ENCODE measurements around the gene SPTBN4.

Gene SPTBN4
- long read RNA-seq, result 0 reads

GRCh38 chr19:40466985-40467734 lies at the start of gene SPTBN4:
TSS of gene SPTBN4 (plus strand) at chr19:40467001. CDS start at chr19:40472622, 5,621 bp downstream.
- no peak for DNase-seq (ENCODE audit: low read depth in 1 of 2, low spot score in 1 of 2)
- TF ChIP-seq GABPA (IDR thresholded peaks at IDR 0.05; ENCODE audit: low read depth), result no peak
- no peak for TF ChIP-seq SPI1 (IDR thresholded peaks at IDR 0.05; ENCODE audit: borderline replicate concordance, low read depth)
- TF ChIP-seq POLR2AphosphoS5 (IDR thresholded peaks at IDR 0.05; ENCODE audit: low read depth), result no peak
- no peak for TF ChIP-seq REST (IDR thresholded peaks at IDR 0.05; ENCODE audit: insufficient replicate concordance, low read depth)
- TF ChIP-seq CTCF (IDR thresholded peaks at IDR 0.05; ENCODE audit: insufficient read depth, low read length), result no peak
- H3K27ac ChIP-seq (replicated peaks), result no peak within 1 kb of the TSS
- peak within 1 kb of the TSS; percentile 32 for H3K4me3 ChIP-seq (replicated peaks; ENCODE audit: insufficient read depth, low read length)
- H3K27me3 ChIP-seq (ENCODE audit: insufficient read depth, poor library complexity, severe bottlenecking), result peaks cover 11% of the 10 kb centered on the region

GRCh38 chr19:40417643-40417981 lies 49.2 kb upstream of the SPTBN4 start:
- Histone ChIP-seq H3K27ac (replicated peaks) (no peak overlapping the region), H3K4me3 (replicated peaks; ENCODE audit: insufficient read depth, low read length) (no peak overlapping the region), H3K27me3 (ENCODE audit: insufficient read depth, poor library complexity, severe bottlenecking) (no peaks in the 10 kb centered on the region)
- no peak for TF ChIP-seq CTCF (IDR thresholded peaks at IDR 0.05; ENCODE audit: insufficient read depth, low read length)
- DNase-seq (ENCODE audit: low read depth in 1 of 2, low spot score in 1 of 2), result no peak

- Histone ChIP-seq H3K27ac (replicated peaks) (no peak overlapping the region), H3K27me3 (ENCODE audit: insufficient read depth, poor library complexity, severe bottlenecking) (no peaks in the 10 kb centered on the region), H3K4me3 (replicated peaks; ENCODE audit: insufficient read depth, low read length) (no peak overlapping the region)
- TF ChIP-seq GABPA (IDR thresholded peaks at IDR 0.05; ENCODE audit: low read depth), result no peak
- no peak for TF ChIP-seq SPI1 (IDR thresholded peaks at IDR 0.05; ENCODE audit: borderline replicate concordance, low read depth)
- TF ChIP-seq POLR2AphosphoS5 (IDR thresholded peaks at IDR 0.05; ENCODE audit: low read depth), result no peak
- TF ChIP-seq CTCF (IDR thresholded peaks at IDR 0.05; ENCODE audit: insufficient read depth, low read length), result no peak
- no peak for TF ChIP-seq REST (IDR thresholded peaks at IDR 0.05; ENCODE audit: insufficient replicate concordance, low read depth)
- no peak for DNase-seq (ENCODE audit: low read depth in 1 of 2, low spot score in 1 of 2)
Measured at GRCh38 chr19:40418040-40418439, 48.8 kb upstream of the SPTBN4 start.
